ENCODE measurements around the gene ADAM10.

Gene ADAM10

DNA sequence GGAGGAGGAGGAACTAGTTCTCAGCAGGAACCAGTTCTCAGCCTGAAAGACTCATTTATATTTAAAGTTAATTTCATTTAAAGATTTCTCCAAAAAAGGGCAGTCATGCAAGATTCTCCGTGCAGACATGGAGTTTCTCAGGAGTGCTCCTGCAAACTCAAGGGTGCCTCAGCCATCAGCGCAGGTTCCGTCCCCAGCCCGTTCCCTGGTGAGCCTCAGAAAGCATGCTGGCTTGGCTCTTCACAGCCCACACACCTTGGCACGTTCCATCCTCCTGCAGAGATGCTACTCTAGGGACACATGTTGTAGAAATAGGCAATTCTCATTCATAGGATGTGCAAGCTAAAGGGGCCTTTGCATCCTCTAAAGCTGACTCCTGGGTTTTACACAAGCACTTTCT is 194.7 kb downstream of the ADAM10 start:
- no peak overlapping the region for H3K27ac ChIP-seq
- no peak for TF ChIP-seq ZFX (IDR thresholded peaks at IDR 0.05; ENCODE audit: borderline replicate concordance)
- TF ChIP-seq, protein P1, sequence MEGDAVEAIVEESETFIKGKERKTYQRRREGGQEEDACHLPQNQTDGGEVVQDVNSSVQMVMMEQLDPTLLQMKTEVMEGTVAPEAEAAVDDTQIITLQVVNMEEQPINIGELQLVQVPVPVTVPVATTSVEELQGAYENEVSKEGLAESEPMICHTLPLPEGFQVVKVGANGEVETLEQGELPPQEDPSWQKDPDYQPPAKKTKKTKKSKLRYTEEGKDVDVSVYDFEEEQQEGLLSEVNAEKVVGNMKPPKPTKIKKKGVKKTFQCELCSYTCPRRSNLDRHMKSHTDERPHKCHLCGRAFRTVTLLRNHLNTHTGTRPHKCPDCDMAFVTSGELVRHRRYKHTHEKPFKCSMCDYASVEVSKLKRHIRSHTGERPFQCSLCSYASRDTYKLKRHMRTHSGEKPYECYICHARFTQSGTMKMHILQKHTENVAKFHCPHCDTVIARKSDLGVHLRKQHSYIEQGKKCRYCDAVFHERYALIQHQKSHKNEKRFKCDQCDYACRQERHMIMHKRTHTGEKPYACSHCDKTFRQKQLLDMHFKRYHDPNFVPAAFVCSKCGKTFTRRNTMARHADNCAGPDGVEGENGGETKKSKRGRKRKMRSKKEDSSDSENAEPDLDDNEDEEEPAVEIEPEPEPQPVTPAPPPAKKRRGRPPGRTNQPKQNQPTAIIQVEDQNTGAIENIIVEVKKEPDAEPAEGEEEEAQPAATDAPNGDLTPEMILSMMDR (IDR thresholded peaks at IDR 0.05): no peak

DNA sequence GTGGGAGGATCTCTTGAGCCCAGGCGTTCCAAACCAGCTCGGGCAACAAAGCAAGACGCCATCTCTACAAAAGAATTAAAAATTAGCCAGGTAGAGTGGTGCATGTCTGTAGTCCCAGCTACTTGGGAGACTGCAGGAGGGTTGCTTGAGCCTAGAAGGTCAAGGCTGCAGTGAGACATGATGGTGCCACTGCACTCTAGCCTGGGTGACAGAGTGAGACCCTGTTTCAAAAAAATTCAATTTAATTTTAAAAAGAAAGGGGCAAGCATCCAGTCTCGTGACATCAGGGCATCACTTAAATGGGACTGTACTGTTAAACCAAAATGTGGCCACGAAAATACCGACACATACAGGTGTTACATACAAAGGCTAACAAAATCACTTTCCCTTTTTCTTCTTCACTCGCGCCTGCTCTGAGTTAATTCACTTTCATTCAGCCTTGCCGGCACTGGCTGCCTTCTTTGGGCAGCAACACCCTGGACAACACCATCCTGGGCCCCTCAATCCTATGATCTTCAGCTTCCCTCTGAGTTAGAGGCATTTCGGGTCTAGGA is 196.1 kb downstream of the ADAM10 start:
- no peak overlapping the region for H3K27ac ChIP-seq
- TF ChIP-seq ZFX (IDR thresholded peaks at IDR 0.05; ENCODE audit: borderline replicate concordance): no peak
- TF ChIP-seq, protein P1 (IDR thresholded peaks at IDR 0.05): no peak

DNA sequence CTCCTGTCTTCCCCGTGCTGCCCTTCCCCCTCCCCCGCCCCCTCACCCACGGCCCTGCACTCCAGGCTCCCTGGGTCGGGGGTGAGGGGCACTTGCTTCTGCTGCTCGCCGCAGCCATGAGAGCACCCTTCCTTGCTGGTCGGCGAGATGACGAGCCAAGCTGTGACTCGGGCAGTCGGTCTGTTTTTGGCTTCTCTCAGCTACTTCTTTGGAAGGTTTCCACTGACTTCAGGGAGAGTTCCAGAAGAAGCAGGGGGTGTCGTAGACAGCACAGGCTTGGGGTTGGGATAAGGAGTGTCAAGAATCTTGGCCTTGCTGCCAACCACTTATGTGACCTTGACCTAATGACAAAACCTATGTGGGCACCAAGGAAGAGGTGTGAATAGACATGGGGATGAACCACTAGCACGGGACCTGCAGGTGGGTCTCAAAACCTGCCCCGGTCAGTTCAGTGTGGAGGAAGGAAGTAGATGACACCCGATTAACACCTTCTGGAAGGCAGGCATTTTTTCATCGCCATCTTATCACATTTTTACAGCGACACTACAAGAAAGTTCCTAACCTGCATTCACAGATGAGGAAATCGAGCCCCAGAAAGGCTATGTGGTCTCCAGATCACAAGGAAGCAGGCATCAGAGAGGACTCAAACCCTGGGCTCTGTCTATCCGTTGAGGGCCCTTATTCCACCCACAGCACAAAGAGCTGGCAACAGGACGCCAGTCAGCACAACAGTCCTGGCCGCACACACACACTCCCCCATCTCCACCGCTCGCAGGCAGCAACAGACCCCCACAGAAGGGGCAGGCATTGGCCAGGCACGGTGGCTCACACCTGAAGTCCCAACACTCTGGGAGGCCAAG is 196.8 kb downstream of the ADAM10 start:
- TF ChIP-seq ZFX (IDR thresholded peaks at IDR 0.05; ENCODE audit: borderline replicate concordance): no peak
- TF ChIP-seq, protein P1 (IDR thresholded peaks at IDR 0.05): no peak
- H3K27ac ChIP-seq: no peak overlapping the region

DNA sequence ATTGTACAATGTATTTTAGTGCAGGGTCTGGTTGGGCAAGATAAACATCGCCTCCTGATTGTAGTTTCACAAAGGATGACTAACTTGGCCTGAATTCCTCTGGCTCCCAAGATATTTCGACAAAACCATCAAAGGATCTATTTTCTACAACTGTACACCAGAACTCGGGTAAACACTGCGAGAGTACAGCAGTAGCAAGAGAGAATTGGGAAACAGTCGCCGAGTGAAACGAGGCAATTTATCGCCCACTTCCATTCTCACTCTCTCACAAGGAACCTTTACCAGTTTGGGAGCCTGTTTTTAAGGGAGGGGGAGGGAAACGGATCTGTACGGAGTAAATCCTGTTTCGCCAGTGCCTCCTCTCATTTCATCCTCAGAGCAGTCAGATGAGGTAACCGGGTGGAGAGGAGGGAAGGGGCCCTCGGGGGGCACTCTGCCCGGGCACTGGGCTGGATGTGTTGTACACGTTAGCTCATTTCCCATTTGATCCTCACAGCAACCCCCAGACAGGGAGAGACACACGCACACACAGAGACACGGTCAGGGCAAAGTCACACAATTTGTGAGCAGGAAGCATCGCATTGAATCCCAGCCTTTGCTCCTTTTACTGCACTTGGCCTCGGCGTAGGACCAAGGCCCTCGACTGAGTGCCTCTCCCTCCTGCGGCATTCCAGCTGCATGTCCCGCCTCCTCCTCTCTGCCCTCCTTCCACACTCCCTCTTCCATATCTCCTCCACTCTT is 197.6 kb downstream of the ADAM10 start:
- H3K27ac ChIP-seq: no peak overlapping the region
- TF ChIP-seq, protein P1 (IDR thresholded peaks at IDR 0.05): no peak
- TF ChIP-seq ZFX (IDR thresholded peaks at IDR 0.05; ENCODE audit: borderline replicate concordance): no peak

DNA sequence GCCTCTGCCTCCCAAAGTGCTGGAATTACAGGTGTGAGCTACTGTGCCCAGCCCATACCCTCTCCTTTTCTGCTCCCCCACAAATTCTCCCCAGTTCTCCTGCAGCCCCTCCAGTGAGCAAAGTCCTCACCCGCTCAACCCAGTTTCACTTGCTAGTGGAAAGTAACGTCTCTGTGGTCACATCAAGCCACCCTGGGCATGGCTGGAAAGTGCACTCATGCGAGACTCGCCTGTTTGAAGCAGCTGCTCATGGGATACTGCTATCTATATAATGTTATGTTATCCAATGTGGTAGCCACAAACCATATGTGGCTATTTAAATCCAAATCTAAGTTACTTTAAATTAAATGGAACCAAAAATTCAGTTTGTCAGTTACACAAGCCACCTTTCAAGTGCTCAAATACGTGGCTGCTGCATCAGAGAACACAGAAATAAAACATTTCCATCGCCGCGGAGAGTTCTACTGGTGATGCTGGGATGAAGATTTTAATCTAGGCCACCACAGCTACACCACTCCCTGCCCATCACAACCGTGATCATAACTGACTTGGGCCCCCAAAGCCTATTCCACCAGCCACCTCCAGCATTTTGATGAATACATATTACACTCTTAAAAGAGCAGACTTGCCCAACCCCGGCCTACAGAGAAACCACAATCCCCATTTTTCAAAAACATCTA is 198.3 kb downstream of the ADAM10 start:
- no peak overlapping the region for H3K27ac ChIP-seq
- no peak for TF ChIP-seq ZFX (IDR thresholded peaks at IDR 0.05; ENCODE audit: borderline replicate concordance)
- TF ChIP-seq, protein P1 (IDR thresholded peaks at IDR 0.05): no peak

DNA sequence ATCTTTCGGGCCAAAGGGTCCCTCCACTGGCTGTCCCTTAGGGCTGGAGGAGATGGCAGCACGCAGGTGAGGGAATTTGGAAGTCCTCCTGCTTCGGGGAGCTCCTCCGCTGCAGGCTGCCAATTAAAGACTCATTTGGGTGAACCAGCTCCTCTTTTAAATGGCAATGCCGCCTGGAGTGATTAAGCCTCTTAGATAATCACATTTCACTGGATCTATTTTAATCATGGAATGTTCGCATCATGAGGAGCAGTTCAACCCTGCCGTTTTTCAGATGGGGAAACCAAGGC is 199.8 kb downstream of the ADAM10 start:
- no peak overlapping the region for H3K27ac ChIP-seq
- no peak for TF ChIP-seq ZFX (IDR thresholded peaks at IDR 0.05; ENCODE audit: borderline replicate concordance)
- TF ChIP-seq, protein P1 (IDR thresholded peaks at IDR 0.05): no peak
